Omental fat pad (tissue), 4 donors: ENCODE results near the gene MYLK2. TPM values are rescaled to one million over a fixed set of nuclear protein-coding genes. Genes with fewer than 3 reads are reported as not detected.
A peak's percentile ranks its signal among the peaks of the same experiment; 100 is the strongest.

Experiments
- ATAC-seq: fragments of 150-250 bp; one replicate; pipeline ENCODE4 v1.9.1; 2016; ENCODE audit warnings: mild to moderate bottlenecking, moderate library complexity; ENCODE audit not compliant: low FRiP score
- DNase-seq: peaks from one replicate; pipeline ENCODE4 v3.0.0-alpha.2; 2019; ENCODE audit warnings: low spot score
- CTCF ChIP-seq, 3 donors: fragments of 450-650 bp; IDR thresholded peaks; one replicate each; pipeline ENCODE4 v1.5.1; 2016 to 2017; ENCODE audit warnings: antibody characterized with exemption in 3 of 3, mild to moderate bottlenecking in 3 of 3, moderate library complexity in 2 of 3
- total RNA-seq, 4 donors: library from RNA; depleted of rRNA; stranded (reverse); fragments of >200 nt; gene quantifications; one replicate each; pipeline ENCODE4 v1.1.0, GENCODE V29; 2016

MYLK2 gene
- total RNA-seq, 4 donors from 2014 or later: 0.12 TPM; not detected in 3

- no peak for TF ChIP-seq CTCF (IDR thresholded peaks at IDR 0.05)
- DNase-seq (no peak), ATAC-seq (no peak)
These were observed 41.9 kb downstream of the MYLK2 start for GRCh38 chr20:31861135-31861384.

GRCh38 chr20:31861385-31862156 is 42.4 kb downstream of the MYLK2 start:
- TF ChIP-seq CTCF (IDR thresholded peaks at IDR 0.05): no peak
- peak; percentile 45 for ATAC-seq
- no peak for DNase-seq

GRCh38 chr20:31862157-31862470 is 43.0 kb downstream of the MYLK2 start:
- TF ChIP-seq CTCF (IDR thresholded peaks at IDR 0.05): no peak
- ATAC-seq (no peak), DNase-seq (no peak)

GRCh38 chr20:31862506-31862905 is 43.4 kb downstream of the MYLK2 start:
- no peak for ATAC-seq
- no peak for DNase-seq
- no peak for TF ChIP-seq CTCF (IDR thresholded peaks at IDR 0.05)

GRCh38 chr20:31863296-31864085 is 44.3 kb downstream of the MYLK2 start:
- no peak for ATAC-seq
- DNase-seq: no peak
- no peak for TF ChIP-seq CTCF (IDR thresholded peaks at IDR 0.05)

- ATAC-seq: no peak
- DNase-seq: no peak
- TF ChIP-seq CTCF (IDR thresholded peaks at IDR 0.05): no peak
These were observed 45.6 kb downstream of the MYLK2 start for GRCh38 chr20:31864521-31865400.
